ENCODE results near the gene TMPRSS4.

DNA sequence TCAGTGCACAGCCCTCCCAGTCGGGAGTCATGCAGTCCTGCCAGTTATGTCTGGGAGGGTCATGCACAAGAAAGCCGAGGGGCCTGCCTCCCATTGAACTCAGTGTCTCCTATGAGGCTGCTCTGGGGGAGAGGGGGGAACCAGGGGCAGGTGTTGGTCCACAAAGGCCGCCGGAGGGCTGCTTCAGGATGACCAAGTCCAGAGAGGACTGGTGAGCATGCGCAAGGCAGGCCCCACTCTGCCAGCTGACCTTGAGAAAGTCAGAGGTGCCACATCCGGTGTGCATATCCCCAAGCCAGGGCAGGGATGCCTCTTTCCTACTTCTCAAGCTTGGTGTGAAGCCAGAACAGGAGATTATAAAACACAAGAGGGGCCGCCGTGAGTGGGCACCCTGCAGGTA is 71.4 kb downstream of the TMPRSS4 start:
- TF ChIP-seq CTCF (IDR thresholded peaks at IDR 0.05), result no peak
- no peak for TF ChIP-seq POLR2A (IDR thresholded peaks at IDR 0.05)

Measured in right lobe of liver (tissue), 4 donors.